HL-60 (cell line): ENCODE results near the gene FAM200A.
A peak's percentile ranks its signal among the peaks of the same experiment; 100 is the strongest.
"Not testable (repeated sequence)": the region's sequence is repeated elsewhere in the genome, so short reads cannot be mapped to it uniquely, and the experiment has no call there.

ENCODE experiments used
- DNase-seq, 2 experiments: peaks; one replicate each; pipeline ENCODE4 v3.0.0-alpha.2; 2010 to 2020; ENCODE audit warnings: low read depth in 1 of 2, low spot score in 1 of 2
- H3K27ac ChIP-seq: fragments of 250-450 bp; sonication (Bioruptor Pico); replicated peaks from 2 replicates; pipeline ENCODE4 v1.5.1; 2020; ENCODE audit warnings: mild to moderate bottlenecking, moderate library complexity
- H3K27me3 ChIP-seq: fragments of 250-450 bp; sonication (Bioruptor Pico); 2 replicates; pipeline ENCODE4 v1.5.1; 2021; ENCODE audit warnings: mild to moderate bottlenecking, moderate library complexity; ENCODE audit not compliant: insufficient read depth, poor library complexity, severe bottlenecking
- H3K4me3 ChIP-seq: replicated peaks from 2 replicates; pipeline ENCODE4 v1.5.1; 2011; ENCODE audit warnings: mild to moderate bottlenecking, control low read depth, low read length; ENCODE audit not compliant: insufficient read depth
- GABPA ChIP-seq: IDR thresholded peaks from 2 replicates; pipeline ENCODE4 v1.6.1; 2012; ENCODE audit warnings: low read depth
- POLR2AphosphoS5 ChIP-seq: IDR thresholded peaks from 2 replicates; pipeline ENCODE4 v1.6.1; 2012; ENCODE audit warnings: low read depth
- REST ChIP-seq: IDR thresholded peaks from 2 replicates; pipeline ENCODE4 v1.6.1; 2012; ENCODE audit warnings: low read depth; ENCODE audit not compliant: insufficient replicate concordance
- SPI1 ChIP-seq: IDR thresholded peaks from 2 replicates; pipeline ENCODE4 v1.6.1; 2012; ENCODE audit warnings: low read depth, mild to moderate bottlenecking, borderline replicate concordance
- TF ChIP-seq, protein P1 (sequence below): IDR thresholded peaks from one replicate; pipeline ENCODE4 v1.5.1; 2011; ENCODE audit warnings: low read length, control low read depth, inconsistent platforms; ENCODE audit not compliant: insufficient read depth

FAM200A gene

GRCh38 chr7:99551334-99551733 is 580 bp downstream of the FAM200A start:
- Histone ChIP-seq H3K4me3 (peak overlapping the region; percentile 63), H3K27me3 (no peaks in the 10 kb centered on the region), H3K27ac (peak overlapping the region; percentile 76)
- TF ChIP-seq SPI1: no peak
- no peak for TF ChIP-seq POLR2AphosphoS5
- TF ChIP-seq, protein P1, sequence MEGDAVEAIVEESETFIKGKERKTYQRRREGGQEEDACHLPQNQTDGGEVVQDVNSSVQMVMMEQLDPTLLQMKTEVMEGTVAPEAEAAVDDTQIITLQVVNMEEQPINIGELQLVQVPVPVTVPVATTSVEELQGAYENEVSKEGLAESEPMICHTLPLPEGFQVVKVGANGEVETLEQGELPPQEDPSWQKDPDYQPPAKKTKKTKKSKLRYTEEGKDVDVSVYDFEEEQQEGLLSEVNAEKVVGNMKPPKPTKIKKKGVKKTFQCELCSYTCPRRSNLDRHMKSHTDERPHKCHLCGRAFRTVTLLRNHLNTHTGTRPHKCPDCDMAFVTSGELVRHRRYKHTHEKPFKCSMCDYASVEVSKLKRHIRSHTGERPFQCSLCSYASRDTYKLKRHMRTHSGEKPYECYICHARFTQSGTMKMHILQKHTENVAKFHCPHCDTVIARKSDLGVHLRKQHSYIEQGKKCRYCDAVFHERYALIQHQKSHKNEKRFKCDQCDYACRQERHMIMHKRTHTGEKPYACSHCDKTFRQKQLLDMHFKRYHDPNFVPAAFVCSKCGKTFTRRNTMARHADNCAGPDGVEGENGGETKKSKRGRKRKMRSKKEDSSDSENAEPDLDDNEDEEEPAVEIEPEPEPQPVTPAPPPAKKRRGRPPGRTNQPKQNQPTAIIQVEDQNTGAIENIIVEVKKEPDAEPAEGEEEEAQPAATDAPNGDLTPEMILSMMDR: no peak
- TF ChIP-seq GABPA: no peak
- no peak for TF ChIP-seq REST
- DNase-seq: no peak

GRCh38 chr7:99549545-99549944 is 2.4 kb downstream of the FAM200A start:
- not testable (repeated sequence) for DNase-seq, H3K4me3 ChIP-seq, H3K27ac ChIP-seq, H3K27me3 ChIP-seq

DNA sequence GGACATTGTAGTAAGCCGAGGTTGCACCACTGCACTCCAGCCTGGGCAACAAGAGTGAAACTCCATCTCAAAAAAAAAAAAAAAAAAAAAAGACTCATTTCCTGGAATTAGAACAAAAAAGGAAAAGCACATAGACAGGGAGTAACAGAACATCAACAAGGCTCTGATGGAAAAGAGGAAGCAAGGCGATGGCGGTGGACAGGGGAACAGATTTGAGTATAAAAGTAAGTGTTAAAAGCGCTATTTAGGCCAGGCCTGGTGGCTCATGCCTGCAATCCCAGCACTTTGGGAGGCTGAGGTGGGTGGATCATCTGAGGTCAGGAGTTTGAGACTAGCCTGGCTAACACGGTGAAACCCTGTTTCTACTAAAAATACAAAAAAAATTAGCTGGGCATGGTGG is 6.6 kb downstream of the FAM200A start:
- not testable (repeated sequence) for H3K27me3 ChIP-seq, H3K27ac ChIP-seq, H3K4me3 ChIP-seq, DNase-seq

- no peak for DNase-seq
- TF ChIP-seq SPI1 (no peak), REST (no peak), GABPA (no peak), POLR2AphosphoS5 (no peak)
- TF ChIP-seq, protein P1: no peak
These were observed 8.0 kb downstream of the FAM200A start for GRCh38 chr7:99543916-99544315.

DNA sequence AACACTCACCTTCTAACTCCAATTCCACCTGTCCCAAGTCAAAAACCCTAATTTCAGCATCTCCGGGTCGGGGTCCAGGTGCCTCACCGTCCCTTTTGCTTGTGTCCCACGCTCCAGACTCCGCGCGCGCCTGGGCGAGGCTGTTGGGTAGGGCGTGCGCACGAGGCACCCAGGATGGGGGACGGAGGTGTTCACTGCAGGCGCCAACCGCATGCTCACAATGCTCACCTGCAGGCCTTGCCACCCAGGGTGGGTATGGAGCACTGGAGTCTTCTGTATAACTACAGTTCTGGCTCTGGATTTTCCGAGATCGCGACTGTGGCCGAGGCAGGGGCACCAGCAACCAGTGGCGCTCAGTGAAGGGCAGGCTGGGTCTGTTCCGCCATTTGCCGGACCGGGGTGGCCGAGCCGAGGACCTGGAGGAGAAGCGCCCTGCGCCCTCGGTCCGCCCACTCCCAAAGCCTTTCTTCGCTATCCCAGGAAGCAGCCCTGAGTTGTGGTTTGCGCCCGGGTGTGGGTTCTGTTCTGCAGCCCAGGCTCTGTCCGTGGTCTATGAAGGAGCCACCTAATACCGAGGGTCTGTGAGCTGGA is 8.7 kb downstream of the FAM200A start:
- Histone ChIP-seq H3K27me3 (no peaks in the 10 kb centered on the region), H3K27ac (no peak overlapping the region), H3K4me3 (no peak overlapping the region)
- TF ChIP-seq REST (no peak), GABPA (no peak), SPI1 (no peak), POLR2AphosphoS5 (no peak)
- TF ChIP-seq, protein P1: no peak
- no peak for DNase-seq

More at GRCh38 chr7:99543916-99544315, 8.0 kb downstream of the FAM200A start:
- Histone ChIP-seq H3K27me3 (no peaks in the 10 kb centered on the region), H3K4me3 (no peak overlapping the region), H3K27ac (no peak overlapping the region)
